COLO668 (cell line): Measurements from ENCODE around the gene MACIR.

Experiments
- DNase-seq: peaks from one replicate; lab custom pipeline; 2025; ENCODE audit not compliant: unreplicated experiment; lab: John Stamatoyannopoulos, UW

The MACIR gene

GRCh38 chr5:103244398-103244797 lies 14.2 kb upstream of the MACIR start:
- DNase-seq, result no peak

GRCh38 chr5:103245761-103246160 lies 12.8 kb upstream of the MACIR start:
- DNase-seq, result no peak

- no peak for DNase-seq
These were observed 11.4 kb upstream of the MACIR start for GRCh38 chr5:103247118-103247517.

- DNase-seq, result no peak
These were observed 9.5 kb upstream of the MACIR start for GRCh38 chr5:103249068-103249467.

- no peak for DNase-seq
These were observed 3.6 kb upstream of the MACIR start for GRCh38 chr5:103254921-103255320.

- DNase-seq, result no peak
These were observed 2.9 kb upstream of the MACIR start for GRCh38 chr5:103255691-103256090.

GRCh38 chr5:103256178-103256577 lies 2.4 kb upstream of the MACIR start:
- DNase-seq, result no peak

- peak; percentile 73 for DNase-seq
These were observed 568 bp downstream of the MACIR start for GRCh38 chr5:103258957-103259704.

GRCh38 chr5:103259705-103260355 lies 1.3 kb downstream of the MACIR start:
- no peak for DNase-seq

GRCh38 chr5:103260951-103261350 lies 2.4 kb downstream of the MACIR start:
- no peak for DNase-seq

GRCh38 chr5:103262422-103262871 lies 3.9 kb downstream of the MACIR start:
- DNase-seq, result no peak

- DNase-seq, result no peak
These were observed 4.5 kb downstream of the MACIR start for GRCh38 chr5:103263054-103263453.

- DNase-seq, result no peak
These were observed 5.9 kb downstream of the MACIR start for GRCh38 chr5:103264508-103264907.

- no peak for DNase-seq
These were observed 12.0 kb downstream of the MACIR start for GRCh38 chr5:103270581-103270980.

- no peak for DNase-seq
These were observed 13.2 kb downstream of the MACIR start for GRCh38 chr5:103271570-103272289.

GRCh38 chr5:103272377-103272776 lies 13.8 kb downstream of the MACIR start:
- DNase-seq, result no peak

GRCh38 chr5:103273952-103274351 lies 15.4 kb downstream of the MACIR start:
- no peak for DNase-seq

- no peak for DNase-seq
These were observed 17.3 kb downstream of the MACIR start for GRCh38 chr5:103275851-103276250.

- no peak for DNase-seq
These were observed 22.4 kb downstream of the MACIR start for GRCh38 chr5:103280967-103281366.

- DNase-seq, result no peak
These were observed 24.6 kb downstream of the MACIR start for GRCh38 chr5:103283120-103283519.

GRCh38 chr5:103283869-103284268 lies 25.3 kb downstream of the MACIR start:
- no peak for DNase-seq

- no peak for DNase-seq
These were observed 28.1 kb downstream of the MACIR start for GRCh38 chr5:103286622-103287021.
